Keratinocyte (primary cell): ENCODE results near the gene RSBN1. TPM values are rescaled to one million over a fixed set of nuclear protein-coding genes. Genes with fewer than 3 reads are reported as not detected.

ENCODE experiments used
- DNase-seq: peaks from one replicate; pipeline ENCODE4 v3.0.0-alpha.2; 2011; ENCODE audit warnings: low read depth, missing footprints, low spot score
- FAIRE-seq: peaks from 2 replicates; lab custom pipeline; 2011; peaks lifted over from hg19 to GRCh38; lab: Jason Lieb, UNC
- H2AFZ ChIP-seq: 2 replicates; pipeline ENCODE4 v1.6.0; 2012; ENCODE audit warnings: low read length, control low read depth, inconsistent platforms; ENCODE audit not compliant: control insufficient read depth
- H3K27ac ChIP-seq: 2 replicates; pipeline ENCODE4 v1.5.1; 2011; ENCODE audit warnings: low read length; ENCODE audit not compliant: control insufficient read depth, insufficient read depth
- H3K27me3 ChIP-seq: 3 replicates; pipeline ENCODE4 v1.6.0; 2011; ENCODE audit warnings: low read length; ENCODE audit not compliant: control insufficient read depth, insufficient read depth; ENCODE audit errors: extremely low read depth
- H3K36me3 ChIP-seq, 2 experiments: 2 replicates in 1 of 2; 3 replicates in 1 of 2; pipeline ENCODE4 v1.5.1; 2011; ENCODE audit warnings: low read length in 2 of 2, mild to moderate bottlenecking in 1 of 2; ENCODE audit not compliant: control insufficient read depth in 2 of 2, insufficient read depth in 2 of 2; ENCODE audit errors: extremely low read depth in 1 of 2
- H3K4me1 ChIP-seq: 3 replicates; pipeline ENCODE4 v1.5.1; 2011; ENCODE audit warnings: low read length; ENCODE audit not compliant: control insufficient read depth, insufficient read depth; ENCODE audit errors: extremely low read depth
- H3K4me2 ChIP-seq: 3 replicates; pipeline ENCODE4 v1.6.0; 2011; ENCODE audit warnings: low read depth, low read length; ENCODE audit not compliant: control insufficient read depth, insufficient read depth; ENCODE audit errors: extremely low read depth
- H3K4me3 ChIP-seq, 3 experiments: fragments of 200-600 bp in 1 of 3; sonication (generic) in 1 of 3; 2 replicates in 2 of 3; 3 replicates in 1 of 3; pipeline ENCODE4 v1.5.1; 2011 to 2016; ENCODE audit warnings: low read length in 3 of 3, mild to moderate bottlenecking in 3 of 3, control low read depth in 2 of 3, inconsistent platforms in 1 of 3, low read depth in 1 of 3, mixed read lengths in 1 of 3, mixed run types in 1 of 3, moderate library complexity in 1 of 3; ENCODE audit not compliant: control insufficient read depth in 2 of 3, insufficient read depth in 2 of 3; ENCODE audit errors: extremely low read depth in 1 of 3
- H3K79me2 ChIP-seq: 2 replicates; pipeline ENCODE4 v1.6.0; 2012; ENCODE audit warnings: low read length; ENCODE audit not compliant: control insufficient read depth, insufficient read depth
- H3K9ac ChIP-seq: 3 replicates; pipeline ENCODE4 v1.6.0; 2011; ENCODE audit warnings: low read length; ENCODE audit not compliant: control insufficient read depth, insufficient read depth; ENCODE audit errors: extremely low read depth
- H3K9me1 ChIP-seq: 3 replicates; pipeline ENCODE4 v1.6.0; 2011; ENCODE audit warnings: low read length; ENCODE audit not compliant: control insufficient read depth, insufficient read depth; ENCODE audit errors: extremely low read depth
- H3K9me3 ChIP-seq: 2 replicates; pipeline ENCODE4 v1.5.1; 2012; ENCODE audit warnings: low read depth, low read length; ENCODE audit not compliant: control insufficient read depth
- H4K20me1 ChIP-seq: 3 replicates; pipeline ENCODE4 v1.6.0; 2011; ENCODE audit warnings: low read length; ENCODE audit not compliant: control insufficient read depth, insufficient read depth; ENCODE audit errors: extremely low read depth
- EZH2 ChIP-seq: IDR thresholded peaks from one replicate; pipeline ENCODE4 v1.6.1; 2012; ENCODE audit warnings: inconsistent platforms, mild to moderate bottlenecking, low read length, moderate library complexity
- dilution Hi-C: fragments of 300-500 bp; cut with MboI; formaldehyde crosslinking; loops from one replicate; pipeline ENCODE4 v1.7.0; 2020; ENCODE audit warnings: low sequenced_read_pairs; ENCODE audit not compliant: extremely low pct_ligation_motif_present
- polyA minus RNA-seq, 3 experiments: library from RNA; depleted of rRNA, polyadenylated mRNA; stranded (reverse); fragments of >200 nt; gene quantifications; 1 replicate in 1 of 3; 2 replicates in 1 of 3; 3 replicates in 1 of 3; pipeline ENCODE4 v1.2.3, GENCODE V29; 2011
- polyA plus RNA-seq, 5 experiments: library from polyadenylated mRNA; depleted of rRNA in 3 of 5; stranded (reverse) in 3 of 5; stranded (forward) in 1 of 5; unstranded in 1 of 5; fragments of >200 nt; gene quantifications; 1 replicate in 1 of 5; 2 replicates in 3 of 5; 3 replicates in 1 of 5; pipeline versions ENCODE4 v1.2.1 to v1.2.3, GENCODE V29; 2011 to 2012; ENCODE audit warnings: missing spikeins in 2 of 5, low read depth in 1 of 5, low replicate concordance in 1 of 5
- TF ChIP-seq, protein P1 (sequence below), 3 experiments: IDR thresholded peaks in 1 of 3; conservative IDR thresholded peaks in 1 of 3; optimal IDR thresholded peaks in 1 of 3; 2 replicates in 2 of 3; 3 replicates in 1 of 3; pipeline versions ENCODE3 to v1.5.1; 2011; ENCODE audit warnings: low read length in 3 of 3, mild to moderate bottlenecking in 3 of 3, moderate library complexity in 2 of 3, control low read depth in 1 of 3, inconsistent platforms in 1 of 3; ENCODE audit not compliant: insufficient read depth in 2 of 3; ENCODE audit errors: extremely low read depth in 1 of 3

The RSBN1 gene
- polyA plus RNA-seq: 7.1 to 10.4 TPM (median 9.5 TPM) in 3 replicates
- polyA plus RNA-seq (2011; ENCODE audit: low read depth): 14.3 TPM
- 4.1 and 5.5 TPM in 2 replicates for polyA plus RNA-seq (2011; cell fraction: cytosol; rRNA removed)
- 7.8 and 11.9 TPM in 2 replicates for polyA plus RNA-seq (2011; cell fraction: nucleus; rRNA removed)
- 7.0 and 7.2 TPM in 2 replicates for polyA plus RNA-seq (2012; ENCODE audit: low replicate concordance)
- 2.1 to 56.2 TPM (median 21.1 TPM) in 3 replicates for polyA minus RNA-seq
- 8.4 TPM for polyA minus RNA-seq (2011; cell fraction: cytosol; rRNA and poly(A)+ RNA removed)
- 16.1 and 30.9 TPM in 2 replicates for polyA minus RNA-seq (2011; cell fraction: nucleus; rRNA and poly(A)+ RNA removed)

DNA sequence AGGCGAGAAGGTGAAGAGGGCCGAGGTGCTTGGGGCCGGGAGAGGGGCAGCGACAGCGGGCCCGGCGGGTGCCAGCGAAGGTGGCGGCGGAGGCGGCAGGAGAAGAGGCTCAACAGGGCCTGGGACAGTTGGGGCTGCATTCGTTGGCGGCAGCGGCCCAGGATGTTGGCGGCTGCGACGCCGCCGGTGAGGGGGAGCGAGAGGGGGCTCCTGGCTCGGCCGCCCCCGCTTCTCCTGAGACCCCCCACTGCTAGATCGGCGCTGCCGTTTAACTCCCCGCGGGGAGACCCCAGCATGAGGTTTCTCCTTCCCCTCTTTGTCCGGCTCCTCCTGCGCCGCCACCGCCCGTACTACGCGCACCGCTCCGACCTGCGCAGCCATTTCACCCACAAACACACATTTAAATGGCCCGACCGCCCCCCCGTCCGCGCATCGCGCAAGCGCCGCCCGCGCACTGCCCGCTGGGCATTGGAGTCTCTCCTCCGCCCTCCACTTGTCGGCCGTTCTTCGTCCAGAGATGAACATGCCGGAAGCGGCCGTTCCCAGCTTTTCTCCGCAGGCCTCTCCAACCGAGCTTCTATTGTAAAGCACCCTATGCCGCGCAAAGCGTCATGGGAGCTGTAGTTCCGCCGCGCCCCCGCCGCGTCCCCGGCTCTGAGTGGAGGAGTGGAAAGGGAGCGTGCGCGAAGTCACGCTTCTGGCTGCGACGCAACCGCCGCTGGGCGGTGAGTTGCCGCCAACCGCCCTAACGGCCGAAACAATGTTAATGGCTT, at the start of gene RSBN1:
Gene RSBN1 (minus strand): TSS at position 589 of the 773 bp plus-strand sequence. CDS start 64 bp downstream, at position 525.
- Histone ChIP-seq H3K4me2 (peak within 1 kb of the TSS; percentile 88), H3K79me2 (peaks cover 46% of the 10 kb centered on the region), H2AFZ (peak within 1 kb of the TSS; percentile 79), H3K4me1 (peaks cover 24% of the 10 kb centered on the region), H3K27ac (peak within 1 kb of the TSS; percentile 78), H3K9me1 (no peaks in the 10 kb centered on the region), H3K4me3 (peak within 1 kb of the TSS; percentile 94 to 99 (median 98)), H3K9ac (peak within 1 kb of the TSS; percentile 90), H4K20me1 (no peaks in the 10 kb centered on the region), H3K9me3 (no peaks in the 10 kb centered on the region), H3K36me3 (no peaks in the 10 kb centered on the region), H3K27me3 (no peaks in the 10 kb centered on the region)
- TF ChIP-seq, protein P1, sequence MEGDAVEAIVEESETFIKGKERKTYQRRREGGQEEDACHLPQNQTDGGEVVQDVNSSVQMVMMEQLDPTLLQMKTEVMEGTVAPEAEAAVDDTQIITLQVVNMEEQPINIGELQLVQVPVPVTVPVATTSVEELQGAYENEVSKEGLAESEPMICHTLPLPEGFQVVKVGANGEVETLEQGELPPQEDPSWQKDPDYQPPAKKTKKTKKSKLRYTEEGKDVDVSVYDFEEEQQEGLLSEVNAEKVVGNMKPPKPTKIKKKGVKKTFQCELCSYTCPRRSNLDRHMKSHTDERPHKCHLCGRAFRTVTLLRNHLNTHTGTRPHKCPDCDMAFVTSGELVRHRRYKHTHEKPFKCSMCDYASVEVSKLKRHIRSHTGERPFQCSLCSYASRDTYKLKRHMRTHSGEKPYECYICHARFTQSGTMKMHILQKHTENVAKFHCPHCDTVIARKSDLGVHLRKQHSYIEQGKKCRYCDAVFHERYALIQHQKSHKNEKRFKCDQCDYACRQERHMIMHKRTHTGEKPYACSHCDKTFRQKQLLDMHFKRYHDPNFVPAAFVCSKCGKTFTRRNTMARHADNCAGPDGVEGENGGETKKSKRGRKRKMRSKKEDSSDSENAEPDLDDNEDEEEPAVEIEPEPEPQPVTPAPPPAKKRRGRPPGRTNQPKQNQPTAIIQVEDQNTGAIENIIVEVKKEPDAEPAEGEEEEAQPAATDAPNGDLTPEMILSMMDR (optimal IDR thresholded peaks at IDR 0.05 in 1 of 3, IDR thresholded peaks at IDR 0.05 in 1 of 3, conservative IDR thresholded peaks at IDR 0.05 in 1 of 3; ENCODE audit: extremely low read depth in 1 of 3, insufficient read depth in 2 of 3, low read length in 3 of 3): no peak
- TF ChIP-seq EZH2: no peak
- DNase-seq (peak; percentile 81), FAIRE-seq (peak; percentile 70)
- dilution Hi-C loops: no loop called here

DNA sequence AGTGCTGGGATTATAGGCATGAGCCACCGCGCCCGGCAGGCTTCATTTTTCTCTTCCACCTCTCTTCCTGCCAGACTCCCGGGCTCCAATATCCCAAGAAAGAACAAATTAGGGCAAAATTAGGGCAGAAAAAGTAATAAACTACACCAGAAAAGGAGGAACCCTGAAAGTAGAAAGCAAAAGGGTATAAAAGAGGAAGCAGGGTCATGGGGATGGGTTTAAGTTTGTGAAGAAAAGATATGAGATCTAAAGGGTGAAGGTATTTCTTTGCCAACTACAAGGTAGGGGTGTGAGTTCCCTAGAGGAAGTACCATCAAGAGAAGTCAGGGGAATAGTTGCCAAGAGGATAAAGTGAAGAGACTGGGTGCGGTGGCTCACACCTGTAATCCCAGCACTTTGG, 49.4 kb upstream of the RSBN1 start:
- Histone ChIP-seq H3K4me1 (peaks cover 24% of the 10 kb centered on the region), H2AFZ (no peak overlapping the region), H3K4me3 (no peak overlapping the region), H3K79me2 (no peaks in the 10 kb centered on the region), H4K20me1 (no peaks in the 10 kb centered on the region), H3K9ac (no peak overlapping the region), H3K9me1 (no peaks in the 10 kb centered on the region), H3K9me3 (no peaks in the 10 kb centered on the region), H3K27me3 (no peaks in the 10 kb centered on the region), H3K27ac (no peak overlapping the region), H3K36me3 (no peaks in the 10 kb centered on the region), H3K4me2 (no peak overlapping the region)
- no peak for DNase-seq
- TF ChIP-seq EZH2: no peak
- TF ChIP-seq, protein P1 (optimal IDR thresholded peaks at IDR 0.05 in 1 of 3, IDR thresholded peaks at IDR 0.05 in 1 of 3, conservative IDR thresholded peaks at IDR 0.05 in 1 of 3; ENCODE audit: extremely low read depth in 1 of 3, insufficient read depth in 2 of 3, low read length in 3 of 3): no peak
- dilution Hi-C loops: no loop called here
- no peak for FAIRE-seq
